Right lobe of liver (tissue), 6 donors: ENCODE results near the gene ASCL2. TPM values are rescaled to one million over a fixed set of nuclear protein-coding genes. Genes with fewer than 3 reads are reported as not detected.

Experiments used
- ATAC-seq, 4 donors: fragments of 200-7000 bp; cut with Tn5 transposase; one replicate each; pipeline ENCODE4 v1.9.1; 2020; ENCODE audit warnings: mild to moderate bottlenecking in 4 of 4, moderate library complexity in 4 of 4
- DNase-seq, 3 donors: peaks; one replicate each; pipeline ENCODE4 v3.0.0-alpha.2; 2020
- H3K27ac ChIP-seq, 3 donors: fragments of 200-600 bp; one replicate each; pipeline ENCODE4 v1.8.0; 2022
- H3K27me3 ChIP-seq, 2 donors: fragments of 200-600 bp; one replicate each; pipeline ENCODE4 v1.8.0; 2022
- H3K36me3 ChIP-seq, 4 donors: fragments of 200-600 bp; sonication (generic) in 1 of 4; one replicate each; pipeline versions ENCODE4 v1.5.1 to v1.8.0; 2017 to 2022; ENCODE audit warnings: control low read depth in 1 of 4
- H3K4me1 ChIP-seq, 4 donors: fragments of 200-600 bp; sonication (generic) in 1 of 4; one replicate each; pipeline versions ENCODE4 v1.5.1 to v1.8.0; 2017 to 2022; ENCODE audit warnings: control low read depth in 1 of 4
- H3K4me3 ChIP-seq, 3 donors: fragments of 200-600 bp; one replicate each; pipeline ENCODE4 v1.8.0; 2022
- H3K9me3 ChIP-seq, 4 donors: fragments of 200-600 bp; sonication (generic) in 1 of 4; one replicate each; pipeline versions ENCODE4 v1.5.1 to v1.8.0; 2017 to 2022; ENCODE audit warnings: control low read depth in 1 of 4
- POLR2A ChIP-seq: fragments of 450-650 bp; IDR thresholded peaks from one replicate; pipeline ENCODE4 v1.6.1; 2017; ENCODE audit warnings: antibody characterized with exemption, mild to moderate bottlenecking
- WGBS: methylation state at CpG from one replicate; pipeline ENCODE4 v1.1.6; 2018; ENCODE audit warnings: low coverage, low lambda C conversion rate; ENCODE audit not compliant: insufficient coverage; ENCODE audit errors: missing lambda C conversion rate; 5-methylcytosine and 5-hydroxymethylcytosine counted together
- intact Hi-C, 2 donors: fragments of 100-400 bp; cut with DNase I; formaldehyde crosslinking; loops; one replicate each; pipeline versions ENCODE4 v1.11.2 to v1.14.1; 2022
- total RNA-seq, 6 experiments: library from RNA; depleted of rRNA in 2 of 6; stranded (reverse); fragments of >200 nt in 2 of 6; fragmentation: NEBNext Ultra II Directional in 3 of 6; extraction: Animal tissue kit (Norgen Biotek cat#: 25700) in 3 of 6; gene quantifications; one replicate each; pipeline versions ENCODE4 v1.1.0 to v1.2.4, GENCODE V29; 2016 to 2023
- TF ChIP-seq, protein P1 (sequence below), 4 donors: fragments of 200-600 bp in 3 of 4; fragments of 450-650 bp in 1 of 4; IDR thresholded peaks; one replicate each; pipeline versions ENCODE4 v1.5.1 to v1.8.0; 2016 to 2022; ENCODE audit warnings: antibody characterized with exemption in 4 of 4, mild to moderate bottlenecking in 2 of 4
- donor health status: DM: no; HTN: yes; CAD: no.
- donor health status: DM: no; HTN: no; CAD: no.
- donor health status: DM: no; HTN: no; CAD: no.
- donor health status: DM: no; HTN: yes; CAD: no.
- donor health status: DM: no; HTN: yes; CAD: no.

The ASCL2 gene
- total RNA-seq, 6 experiments from 2014 or later = 0.42 to 0.81 (median 0.64) TPM

- Histone ChIP-seq H3K4me3 (no peak overlapping the region), H3K9me3 (no peaks in the 10 kb centered on the region), H3K27ac (no peak overlapping the region), H3K27me3 (no peaks in the 10 kb centered on the region), H3K36me3 (no peaks in the 10 kb centered on the region), H3K4me1 (no peaks in the 10 kb centered on the region)
- intact Hi-C loops = no loop called here
- no peak for ATAC-seq
- WGBS = 100% methylated on average over 1 of the region's 1 CpG
- TF ChIP-seq, protein P1, sequence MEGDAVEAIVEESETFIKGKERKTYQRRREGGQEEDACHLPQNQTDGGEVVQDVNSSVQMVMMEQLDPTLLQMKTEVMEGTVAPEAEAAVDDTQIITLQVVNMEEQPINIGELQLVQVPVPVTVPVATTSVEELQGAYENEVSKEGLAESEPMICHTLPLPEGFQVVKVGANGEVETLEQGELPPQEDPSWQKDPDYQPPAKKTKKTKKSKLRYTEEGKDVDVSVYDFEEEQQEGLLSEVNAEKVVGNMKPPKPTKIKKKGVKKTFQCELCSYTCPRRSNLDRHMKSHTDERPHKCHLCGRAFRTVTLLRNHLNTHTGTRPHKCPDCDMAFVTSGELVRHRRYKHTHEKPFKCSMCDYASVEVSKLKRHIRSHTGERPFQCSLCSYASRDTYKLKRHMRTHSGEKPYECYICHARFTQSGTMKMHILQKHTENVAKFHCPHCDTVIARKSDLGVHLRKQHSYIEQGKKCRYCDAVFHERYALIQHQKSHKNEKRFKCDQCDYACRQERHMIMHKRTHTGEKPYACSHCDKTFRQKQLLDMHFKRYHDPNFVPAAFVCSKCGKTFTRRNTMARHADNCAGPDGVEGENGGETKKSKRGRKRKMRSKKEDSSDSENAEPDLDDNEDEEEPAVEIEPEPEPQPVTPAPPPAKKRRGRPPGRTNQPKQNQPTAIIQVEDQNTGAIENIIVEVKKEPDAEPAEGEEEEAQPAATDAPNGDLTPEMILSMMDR (IDR thresholded peaks at IDR 0.05) = no peak
- TF ChIP-seq POLR2A = no peak
- no peak for DNase-seq
Observed at GRCh38 chr11:2224254-2224653, 46.1 kb downstream of the ASCL2 start.

DNA sequence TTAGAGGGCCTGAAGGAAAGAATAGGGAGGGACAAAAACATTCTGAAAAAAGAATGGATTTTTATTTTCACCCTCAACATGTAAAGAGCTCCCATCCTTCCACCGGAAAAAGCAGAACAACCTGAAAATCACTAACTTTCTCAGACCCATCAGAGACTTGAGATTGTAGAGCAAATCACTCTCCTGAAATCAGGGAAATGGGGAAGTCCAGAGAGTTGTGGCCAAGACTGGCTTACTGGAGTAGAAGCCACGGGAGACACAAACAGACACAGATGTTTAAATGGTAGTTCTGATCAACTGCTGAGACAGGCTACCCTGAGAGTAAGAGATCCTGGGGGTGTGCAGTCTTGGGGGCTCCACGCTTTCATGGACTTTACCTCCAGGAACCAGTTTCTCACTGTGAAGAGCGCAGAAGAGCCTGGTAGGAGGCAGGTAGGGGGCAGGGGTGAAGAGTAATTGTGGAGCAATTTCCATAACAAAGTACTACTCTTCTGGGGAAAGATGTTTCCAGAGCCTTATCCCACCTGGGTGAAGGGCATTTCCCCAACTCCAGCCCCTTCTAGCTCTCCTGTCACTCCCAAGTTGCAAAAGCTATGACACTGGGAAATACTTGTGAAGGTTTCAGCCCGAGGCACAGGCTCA lies 47.1 kb downstream of the ASCL2 start:
- WGBS = 55% methylated on average over 5 of the region's 5 CpGs
- H3K4me1 ChIP-seq = no peaks in the 10 kb centered on the region
- DNase-seq (no peak), ATAC-seq (no peak)
- TF ChIP-seq, protein P1 (IDR thresholded peaks at IDR 0.05) = no peak
- TF ChIP-seq POLR2A = no peak
- no peaks in the 10 kb centered on the region for H3K9me3 ChIP-seq
- H3K4me3 ChIP-seq = no peak overlapping the region
- H3K36me3 ChIP-seq = no peaks in the 10 kb centered on the region
- H3K27me3 ChIP-seq = no peaks in the 10 kb centered on the region
- H3K27ac ChIP-seq = no peak overlapping the region
- intact Hi-C loops = no loop called here

DNA sequence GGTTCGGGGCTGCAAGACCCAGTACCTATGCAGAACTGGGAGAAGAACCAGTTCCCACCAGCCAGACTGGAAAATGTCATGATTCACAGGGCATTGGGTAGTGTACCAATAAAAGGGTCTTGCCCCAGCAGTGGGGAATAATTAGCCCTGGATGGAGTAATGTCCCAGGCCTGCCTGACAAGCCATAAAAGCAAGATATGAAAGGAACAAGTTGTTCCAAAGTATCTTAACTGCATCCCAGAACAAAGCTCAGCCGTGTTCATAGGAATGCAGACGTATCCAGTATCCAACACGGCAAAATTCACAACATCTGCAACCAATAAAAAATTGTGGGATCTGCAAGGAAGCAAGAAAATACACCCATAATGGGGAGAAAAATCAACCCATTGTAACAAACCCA lies 47.9 kb downstream of the ASCL2 start:
- no peak for ATAC-seq

GRCh38 chr11:2221591-2221990 lies 48.8 kb downstream of the ASCL2 start:
- 63% methylated on average over 1 of the region's 1 CpG for WGBS
- Histone ChIP-seq H3K36me3 (no peaks in the 10 kb centered on the region), H3K27ac (no peak overlapping the region), H3K4me3 (no peak overlapping the region), H3K27me3 (no peaks in the 10 kb centered on the region), H3K4me1 (no peaks in the 10 kb centered on the region), H3K9me3 (no peaks in the 10 kb centered on the region)
- no peak for TF ChIP-seq POLR2A
- TF ChIP-seq, protein P1 (IDR thresholded peaks at IDR 0.05) = no peak
- intact Hi-C loops = no loop called here
- no peak for ATAC-seq
- no peak for DNase-seq

More for the DNA sequence above, 47.9 kb downstream of the ASCL2 start:
- H3K4me3 ChIP-seq = no peak overlapping the region
- no peaks in the 10 kb centered on the region for H3K9me3 ChIP-seq
- H3K27me3 ChIP-seq = no peaks in the 10 kb centered on the region
- WGBS = 59% methylated on average over 4 of the region's 4 CpGs
- no peak overlapping the region for H3K27ac ChIP-seq
- no peak for TF ChIP-seq POLR2A
- TF ChIP-seq, protein P1 (IDR thresholded peaks at IDR 0.05) = no peak
- H3K4me1 ChIP-seq = no peaks in the 10 kb centered on the region
- no peak for DNase-seq
- intact Hi-C loops = no loop called here
- no peaks in the 10 kb centered on the region for H3K36me3 ChIP-seq
